ENCODE data around the gene CTNNA1.

- TF ChIP-seq EZH2phosphoT487 (IDR thresholded peaks at IDR 0.05; ENCODE audit: insufficient read depth, low read depth), result no peak
- TF ChIP-seq EZH2 (IDR thresholded peaks at IDR 0.05; ENCODE audit: insufficient read depth, poor library complexity, severe bottlenecking), result no peak
Observed at GRCh38 chr5:138964647-138965201, 211.5 kb downstream of the CTNNA1 start.
